ENCODE data around the gene SEMG2. TPM values are rescaled to one million over a fixed set of nuclear protein-coding genes. Genes with fewer than 3 reads are reported as not detected.

The SEMG2 gene
- polyA plus RNA-seq, 3 donors: not detected

- H3K36me3 ChIP-seq (replicated peaks in 1 of 2; ENCODE audit: control insufficient read depth in 1 of 2, insufficient read depth in 2 of 2, low read length in 2 of 2): no peaks in the 10 kb centered on the region
- H3K27ac ChIP-seq (ENCODE audit: low read depth in 1 of 2, low read length in 2 of 2): no peak overlapping the region
These were observed 32.1 kb downstream of the SEMG2 start for GRCh38 chr20:45253261-45253660.

DNA sequence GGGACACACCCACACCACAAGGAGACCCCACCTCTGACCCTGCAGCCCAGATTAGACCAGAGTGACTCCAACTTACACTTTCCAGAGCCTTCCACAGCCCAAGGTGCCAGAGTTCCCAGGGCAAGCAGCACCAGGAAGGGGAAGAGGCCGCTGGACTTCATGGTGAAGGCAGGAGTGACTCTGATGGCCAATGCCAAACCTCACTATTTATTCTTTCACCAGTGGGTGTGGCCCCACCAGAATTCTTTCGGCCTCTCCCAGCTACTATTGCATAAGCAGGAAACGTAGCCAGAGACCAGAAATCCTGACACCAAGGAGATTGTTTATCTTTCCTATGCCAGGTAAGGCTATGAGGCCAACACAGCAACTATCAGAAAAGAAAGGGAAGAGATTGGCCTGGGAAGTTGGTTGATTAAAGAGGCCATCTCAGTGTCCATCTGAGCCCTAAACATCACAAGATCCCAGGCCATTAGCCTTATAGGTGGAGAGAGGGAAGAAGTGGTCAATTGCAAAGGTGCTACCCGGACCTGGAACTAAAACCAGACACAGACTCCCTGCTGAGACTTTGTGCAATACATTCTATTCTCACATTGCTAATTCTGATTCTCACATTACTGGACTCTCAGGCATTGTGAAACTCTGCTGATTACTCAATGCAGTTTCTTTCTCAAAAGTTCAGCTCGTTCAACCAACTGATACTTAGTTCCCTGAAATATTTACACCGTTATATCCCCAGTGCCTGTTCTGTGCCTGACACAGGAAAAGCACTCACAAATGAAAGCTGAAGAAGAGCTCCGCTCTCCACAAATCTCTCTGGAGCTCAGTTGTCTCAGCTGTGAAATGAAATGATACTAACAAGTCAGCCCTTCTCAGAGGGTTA, 33.5 kb downstream of the SEMG2 start, which contains the start of gene SLPI:
Gene SLPI, minus strand, starts transcription at position 182 of the 880 bp plus-strand sequence. Its CDS starts 21 bp downstream, at position 161.
- Mint-ChIP-seq H3K36me3 (no peaks in the 10 kb centered on the region), H3K27ac (peak within 1 kb of the TSS; percentile 32 to 84 (median 79)), H3K4me3 (peak within 1 kb of the TSS in 1 of 2 donors; percentile 53), H3K27me3 (ENCODE audit: low read depth in 3 of 3) (peaks cover 1 to 11% (median 4%) of the 10 kb centered on the region in 3 donors), H3K9me3 (no peaks in the 10 kb centered on the region), H3K4me1 (peaks cover 41% of the 10 kb centered on the region)
- intact Hi-C loops (cut with micrococcal nuclease): no loop called here
- Histone ChIP-seq H4K20me1 (ENCODE audit: insufficient read depth, low read length) (no peaks in the 10 kb centered on the region), H3K4me2 (replicated peaks; ENCODE audit: extremely low read depth, low read length, poor library complexity, severe bottlenecking) (peak within 1 kb of the TSS; percentile 51), H3K4me3 (replicated peaks in 1 of 3; ENCODE audit: low read depth in 2 of 3, low read length in 3 of 3) (peak within 1 kb of the TSS in 1 of 3 experiments; percentile 43), H3K36me3 (replicated peaks in 1 of 2; ENCODE audit: control insufficient read depth in 1 of 2, insufficient read depth in 2 of 2, low read length in 2 of 2) (no peaks in the 10 kb centered on the region), H3K79me2 (ENCODE audit: insufficient read depth, low read length) (no peaks in the 10 kb centered on the region), H3K27ac (ENCODE audit: low read depth in 1 of 2, low read length in 2 of 2) (peak within 1 kb of the TSS in 1 of 2 donors; percentile 67), H2AFZ (ENCODE audit: insufficient read depth, low read depth, low read length, poor library complexity, severe bottlenecking) (peak within 1 kb of the TSS; percentile 18), H3K27me3 (ENCODE audit: control insufficient read depth in 2 of 2, insufficient read depth in 2 of 2, low read length in 2 of 2) (no peaks in the 10 kb centered on the region), H3K9ac (ENCODE audit: insufficient read depth, low read length, poor library complexity, severe bottlenecking) (peak within 1 kb of the TSS; percentile 4), H3K9me3 (replicated peaks in 1 of 2; ENCODE audit: control insufficient read depth in 1 of 2, insufficient read depth in 1 of 2, low read length in 2 of 2) (no peaks in the 10 kb centered on the region), H3K4me1 (ENCODE audit: control insufficient read depth in 1 of 2, insufficient read depth in 2 of 2, low read length in 2 of 2) (peaks cover 30 to 38% of the 10 kb centered on the region in 2 donors)
- peak; percentile 64 to 90 (median 80) for DNase-seq
- 0% methylated on average over 1 of the region's 7 CpGs for WGBS (ENCODE audit: insufficient coverage)
- TF ChIP-seq, protein P1, sequence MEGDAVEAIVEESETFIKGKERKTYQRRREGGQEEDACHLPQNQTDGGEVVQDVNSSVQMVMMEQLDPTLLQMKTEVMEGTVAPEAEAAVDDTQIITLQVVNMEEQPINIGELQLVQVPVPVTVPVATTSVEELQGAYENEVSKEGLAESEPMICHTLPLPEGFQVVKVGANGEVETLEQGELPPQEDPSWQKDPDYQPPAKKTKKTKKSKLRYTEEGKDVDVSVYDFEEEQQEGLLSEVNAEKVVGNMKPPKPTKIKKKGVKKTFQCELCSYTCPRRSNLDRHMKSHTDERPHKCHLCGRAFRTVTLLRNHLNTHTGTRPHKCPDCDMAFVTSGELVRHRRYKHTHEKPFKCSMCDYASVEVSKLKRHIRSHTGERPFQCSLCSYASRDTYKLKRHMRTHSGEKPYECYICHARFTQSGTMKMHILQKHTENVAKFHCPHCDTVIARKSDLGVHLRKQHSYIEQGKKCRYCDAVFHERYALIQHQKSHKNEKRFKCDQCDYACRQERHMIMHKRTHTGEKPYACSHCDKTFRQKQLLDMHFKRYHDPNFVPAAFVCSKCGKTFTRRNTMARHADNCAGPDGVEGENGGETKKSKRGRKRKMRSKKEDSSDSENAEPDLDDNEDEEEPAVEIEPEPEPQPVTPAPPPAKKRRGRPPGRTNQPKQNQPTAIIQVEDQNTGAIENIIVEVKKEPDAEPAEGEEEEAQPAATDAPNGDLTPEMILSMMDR (IDR thresholded peaks at IDR 0.05): no peak

More at GRCh38 chr20:45253261-45253660, 32.1 kb downstream of the SEMG2 start:
- Histone ChIP-seq H3K79me2 (ENCODE audit: insufficient read depth, low read length) (no peaks in the 10 kb centered on the region), H3K4me1 (ENCODE audit: control insufficient read depth in 1 of 2, insufficient read depth in 2 of 2, low read length in 2 of 2) (peaks cover 30 to 38% of the 10 kb centered on the region in 2 donors), H3K4me2 (replicated peaks; ENCODE audit: extremely low read depth, low read length, poor library complexity, severe bottlenecking) (no peak overlapping the region), H4K20me1 (ENCODE audit: insufficient read depth, low read length) (no peaks in the 10 kb centered on the region), H2AFZ (ENCODE audit: insufficient read depth, low read depth, low read length, poor library complexity, severe bottlenecking) (no peak overlapping the region), H3K9ac (ENCODE audit: insufficient read depth, low read length, poor library complexity, severe bottlenecking) (no peak overlapping the region), H3K9me3 (replicated peaks in 1 of 2; ENCODE audit: control insufficient read depth in 1 of 2, insufficient read depth in 1 of 2, low read length in 2 of 2) (no peaks in the 10 kb centered on the region), H3K4me3 (replicated peaks in 1 of 3; ENCODE audit: low read depth in 2 of 3, low read length in 3 of 3) (no peak overlapping the region), H3K27me3 (ENCODE audit: control insufficient read depth in 2 of 2, insufficient read depth in 2 of 2, low read length in 2 of 2) (no peaks in the 10 kb centered on the region)
- 100% methylated on average over 3 of the region's 4 CpGs for WGBS (ENCODE audit: insufficient coverage)
- Mint-ChIP-seq H3K4me3 (no peak overlapping the region), H3K4me1 (peaks cover 41% of the 10 kb centered on the region), H3K36me3 (no peaks in the 10 kb centered on the region), H3K27me3 (ENCODE audit: low read depth in 3 of 3) (peaks cover 1 to 6% (median 2%) of the 10 kb centered on the region in 3 donors), H3K9me3 (no peaks in the 10 kb centered on the region), H3K27ac (peak overlapping the region in 2 of 7 donors; percentile 56 to 76)
- TF ChIP-seq, protein P1 (IDR thresholded peaks at IDR 0.05): no peak
- DNase-seq: no peak
- intact Hi-C loops (cut with micrococcal nuclease): no loop called here

Measured in CD14-positive monocyte (primary cell).